ENCODE data around the gene ZFP36L2. TPM values are rescaled to one million over a fixed set of nuclear protein-coding genes. Genes with fewer than 3 reads are reported as not detected.

The ZFP36L2 gene
- polyA plus RNA-seq, 1 experiment: 16.0 TPM

DNA sequence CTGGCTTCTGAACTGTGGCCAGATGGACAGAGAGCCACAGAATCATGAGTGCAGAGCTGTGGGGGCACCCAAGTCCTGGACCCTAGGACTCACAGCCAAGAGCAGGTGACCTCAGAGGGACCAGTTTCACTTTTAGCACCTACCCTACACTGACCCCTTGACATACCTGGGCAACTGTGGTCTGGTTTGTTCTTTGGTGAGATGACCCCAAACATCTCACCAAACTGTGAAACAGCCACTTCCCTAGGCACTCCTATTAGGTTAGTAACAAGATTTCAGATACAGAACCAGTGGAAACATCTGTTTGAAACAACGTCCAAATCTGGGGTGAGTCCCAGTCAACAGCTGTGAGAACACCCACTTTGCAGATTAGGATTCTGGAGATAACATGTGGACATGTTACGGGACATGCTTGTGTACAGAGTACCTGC is 1.9 kb upstream of the ZFP36L2 start:
- H3K27me3 ChIP-seq (ENCODE audit: control insufficient read depth, insufficient read depth, low read length): no peaks in the 10 kb centered on the region
- TF ChIP-seq, protein P1, sequence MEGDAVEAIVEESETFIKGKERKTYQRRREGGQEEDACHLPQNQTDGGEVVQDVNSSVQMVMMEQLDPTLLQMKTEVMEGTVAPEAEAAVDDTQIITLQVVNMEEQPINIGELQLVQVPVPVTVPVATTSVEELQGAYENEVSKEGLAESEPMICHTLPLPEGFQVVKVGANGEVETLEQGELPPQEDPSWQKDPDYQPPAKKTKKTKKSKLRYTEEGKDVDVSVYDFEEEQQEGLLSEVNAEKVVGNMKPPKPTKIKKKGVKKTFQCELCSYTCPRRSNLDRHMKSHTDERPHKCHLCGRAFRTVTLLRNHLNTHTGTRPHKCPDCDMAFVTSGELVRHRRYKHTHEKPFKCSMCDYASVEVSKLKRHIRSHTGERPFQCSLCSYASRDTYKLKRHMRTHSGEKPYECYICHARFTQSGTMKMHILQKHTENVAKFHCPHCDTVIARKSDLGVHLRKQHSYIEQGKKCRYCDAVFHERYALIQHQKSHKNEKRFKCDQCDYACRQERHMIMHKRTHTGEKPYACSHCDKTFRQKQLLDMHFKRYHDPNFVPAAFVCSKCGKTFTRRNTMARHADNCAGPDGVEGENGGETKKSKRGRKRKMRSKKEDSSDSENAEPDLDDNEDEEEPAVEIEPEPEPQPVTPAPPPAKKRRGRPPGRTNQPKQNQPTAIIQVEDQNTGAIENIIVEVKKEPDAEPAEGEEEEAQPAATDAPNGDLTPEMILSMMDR (IDR thresholded peaks at IDR 0.05; ENCODE audit: low read depth, low read length): no peak
- no peak for DNase-seq (ENCODE audit: low read depth, low spot score)
- peak overlapping the region; percentile 31 for H3K27ac ChIP-seq (ENCODE audit: low read depth, low read length)
- ChIA-PET CTCF (interaction anchor here (0.6 to 4.1 kb wide), 34 partner anchors 11 to 402 kb away, joined by 3 to 104 read pairs (median 9); no protein-coding TSS in a partner anchor), POLR2A (interaction anchor here (1.1 to 2.2 kb wide), 3 partner anchors 187 to 418 kb away, joined by 3 to 14 read pairs (median 10); no protein-coding TSS in a partner anchor)
- no peaks in the 10 kb centered on the region; the same call in 1 of the 2 replicates for H3K9me3 ChIP-seq (ENCODE audit: control insufficient read depth, insufficient read depth, low read length)
- no peak overlapping the region for H3K4me3 ChIP-seq (ENCODE audit: low read depth, low read length)

DNA sequence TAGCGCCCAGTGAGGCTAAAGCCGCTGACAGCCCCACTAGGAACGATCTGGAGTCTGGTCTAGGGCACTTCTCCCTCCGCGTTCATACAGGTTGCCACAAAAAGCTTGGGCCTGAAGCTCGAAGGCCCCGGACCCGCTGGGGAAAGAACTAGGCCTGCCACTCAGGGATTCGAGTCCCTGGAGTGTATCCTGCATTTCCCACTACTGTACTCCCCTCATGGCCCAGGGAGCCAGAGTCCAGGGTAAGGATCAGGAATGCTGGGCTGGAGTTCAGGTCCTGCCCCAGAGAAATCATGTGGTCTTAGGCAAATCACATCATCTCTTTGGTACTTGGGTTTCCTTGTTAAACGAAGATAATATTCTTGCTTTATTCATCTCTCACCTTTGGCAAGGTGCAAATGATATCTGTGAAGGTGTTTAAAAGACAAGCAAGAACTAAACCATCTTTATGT is 1.4 kb upstream of the ZFP36L2 start:
- Histone ChIP-seq H3K9me3 (ENCODE audit: control insufficient read depth, insufficient read depth, low read length) (no peaks in the 10 kb centered on the region; the same call in 1 of the 2 replicates), H3K27ac (ENCODE audit: low read depth, low read length) (peak overlapping the region; percentile 90), H3K27me3 (ENCODE audit: control insufficient read depth, insufficient read depth, low read length) (no peaks in the 10 kb centered on the region), H3K4me3 (ENCODE audit: low read depth, low read length) (peak overlapping the region; percentile 76)
- TF ChIP-seq, protein P1 (IDR thresholded peaks at IDR 0.05; ENCODE audit: low read depth, low read length): peak; percentile 37
- CTCF ChIA-PET: interaction anchor here (0.6 to 4.1 kb wide), 17 partner anchors 10 to 398 kb away, joined by 3 to 104 read pairs (median 9); no protein-coding TSS in a partner anchor
- no peak for DNase-seq (ENCODE audit: low read depth, low spot score)
- POLR2A ChIA-PET: interaction anchor here (0.6 to 2.2 kb wide), 12 partner anchors 23 to 418 kb away, joined by 3 to 15 read pairs (median 6); no protein-coding TSS in a partner anchor

DNA sequence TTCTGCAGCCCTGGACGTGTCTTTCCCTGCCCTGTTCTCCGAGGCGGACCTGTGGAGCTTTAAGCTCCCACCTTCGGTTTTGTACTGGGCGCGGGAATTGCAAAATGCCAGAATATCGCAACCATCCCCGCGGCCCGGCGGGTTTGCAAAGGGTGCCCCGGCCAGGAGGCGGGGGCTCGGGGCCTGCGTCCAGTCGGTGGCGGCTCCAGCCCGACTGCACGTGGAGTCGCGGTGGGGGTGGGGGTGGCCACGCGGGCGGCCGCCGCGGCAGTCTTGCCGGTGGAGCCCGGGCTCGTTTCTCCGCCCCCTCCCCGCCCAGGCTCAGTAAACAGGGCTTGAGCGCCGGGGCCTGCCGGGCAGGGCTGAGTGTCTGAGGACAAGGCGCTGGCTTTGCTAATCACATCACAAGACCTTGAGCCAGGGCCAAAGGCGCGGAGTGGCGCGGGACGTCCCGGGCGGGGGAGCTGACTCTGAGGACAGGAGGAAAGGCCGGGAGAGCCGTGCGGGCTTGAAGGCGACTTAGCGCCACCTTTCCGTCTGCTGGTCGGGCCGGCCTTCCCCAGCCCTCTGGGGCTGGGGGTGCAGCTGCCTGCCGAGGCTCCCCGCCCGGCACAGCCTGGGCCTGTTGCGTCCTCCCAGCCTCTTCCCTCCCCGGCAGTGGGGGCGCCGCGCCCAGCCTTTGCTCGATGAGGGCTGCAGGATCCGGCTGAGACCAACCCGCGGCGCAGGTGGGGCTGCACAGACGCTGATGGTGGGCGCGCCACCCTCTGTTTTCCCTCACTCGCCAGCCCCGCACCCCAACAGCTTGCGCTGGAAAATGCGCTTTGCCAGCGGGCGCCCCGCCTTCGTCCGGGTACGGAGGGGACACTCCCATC is 786 bp upstream of the ZFP36L2 start:
- Histone ChIP-seq H3K4me3 (ENCODE audit: low read depth, low read length) (peak overlapping the region; percentile 76), H3K27ac (ENCODE audit: low read depth, low read length) (peak overlapping the region; percentile 90), H3K27me3 (ENCODE audit: control insufficient read depth, insufficient read depth, low read length) (no peaks in the 10 kb centered on the region), H3K9me3 (ENCODE audit: control insufficient read depth, insufficient read depth, low read length) (no peaks in the 10 kb centered on the region; the same call in 1 of the 2 replicates)
- TF ChIP-seq, protein P1 (IDR thresholded peaks at IDR 0.05; ENCODE audit: low read depth, low read length): no peak
- DNase-seq (ENCODE audit: low read depth, low spot score): no peak
- CTCF ChIA-PET: interaction anchor here (0.6 to 4.1 kb wide), 12 partner anchors 10 to 398 kb away, joined by 3 to 104 read pairs (median 6); no protein-coding TSS in a partner anchor
- POLR2A ChIA-PET: interaction anchor here (0.6 to 2.2 kb wide), 44 partner anchors 13 to 391 kb away, joined by 3 to 15 read pairs (median 3); no protein-coding TSS in a partner anchor

DNA sequence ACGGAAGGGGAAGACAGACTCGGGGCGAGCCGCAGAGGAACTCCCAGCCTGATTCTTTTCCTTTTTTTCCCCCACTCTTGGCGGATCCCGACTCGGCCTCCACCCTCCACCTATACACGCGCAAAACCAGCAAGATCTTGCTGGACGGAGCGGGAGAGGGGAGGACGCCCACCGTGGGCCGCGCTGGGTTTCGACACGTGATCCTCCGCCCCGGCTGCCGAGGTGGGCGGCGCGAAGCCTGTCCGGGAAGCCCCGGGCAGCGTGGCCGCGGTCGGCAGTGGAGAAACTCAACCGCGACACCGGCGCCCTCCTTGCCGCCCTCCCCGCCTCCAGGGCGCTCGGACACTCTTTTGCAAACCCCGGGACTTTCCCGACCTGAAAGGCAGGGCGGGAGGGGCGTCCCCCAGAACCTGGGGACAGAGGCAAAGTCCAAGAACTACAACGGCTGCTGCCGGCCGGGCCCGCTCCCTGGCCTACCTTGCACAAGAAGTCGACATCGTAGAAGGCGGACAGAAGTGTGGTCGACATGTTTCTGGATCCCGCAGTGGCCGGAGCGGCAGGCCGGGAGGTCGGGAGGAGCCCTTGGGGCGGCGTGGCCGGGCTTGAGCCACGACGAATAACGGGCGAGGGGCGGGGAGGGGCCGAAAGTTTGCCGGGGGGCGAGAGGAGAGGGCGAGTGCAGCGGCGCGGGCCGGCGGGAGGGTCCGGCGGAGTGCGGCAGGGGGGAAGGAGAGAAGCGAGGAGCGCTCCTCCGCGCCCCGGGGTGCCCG is 433 bp downstream of the ZFP36L2 start:
- no peaks in the 10 kb centered on the region for H3K27me3 ChIP-seq (ENCODE audit: control insufficient read depth, insufficient read depth, low read length)
- H3K9me3 ChIP-seq (ENCODE audit: control insufficient read depth, insufficient read depth, low read length): no peaks in the 10 kb centered on the region; the same call in 1 of the 2 replicates
- H3K4me3 ChIP-seq (ENCODE audit: low read depth, low read length): peak overlapping the region; percentile 87
- peak overlapping the region; percentile 95 for H3K27ac ChIP-seq (ENCODE audit: low read depth, low read length)
- ChIA-PET POLR2A (interaction anchor here (0.6 to 2.2 kb wide), 40 partner anchors 15 to 381 kb away, joined by 3 to 15 read pairs (median 4); no protein-coding TSS in a partner anchor), CTCF (interaction anchor here (0.6 to 4.1 kb wide), 9 partner anchors 9 to 314 kb away, joined by 3 to 104 read pairs (median 11); no protein-coding TSS in a partner anchor)
- TF ChIP-seq, protein P1 (IDR thresholded peaks at IDR 0.05; ENCODE audit: low read depth, low read length): no peak
- DNase-seq (ENCODE audit: low read depth, low spot score): no peak
